Thoracic aorta (tissue), 2 donors: ENCODE data around the gene EBF4. TPM values are rescaled to one million over a fixed set of nuclear protein-coding genes. Genes with fewer than 3 reads are reported as not detected.

Source experiments
- ATAC-seq: fragments of 150-250 bp; one replicate; pipeline ENCODE4 v1.8.0; 2017; ENCODE audit warnings: low read depth; ENCODE audit not compliant: insufficient number of reproducible peaks, low FRiP score
- DNase-seq: peaks from one replicate; pipeline ENCODE4 v3.0.0-alpha.2; 2020; ENCODE audit warnings: low spot score
- H3K27ac ChIP-seq, 2 donors: fragments of 200-600 bp; sonication (generic); 1 replicate in 1 of 2; 2 replicates in 1 of 2; pipeline ENCODE4 v1.5.1; 2016; ENCODE audit warnings: mild to moderate bottlenecking in 2 of 2, moderate library complexity in 2 of 2
- H3K27me3 ChIP-seq: fragments of 200-600 bp; sonication (generic); replicated peaks from 2 replicates; pipeline ENCODE4 v1.6.0; 2016; ENCODE audit warnings: mild to moderate bottlenecking; ENCODE audit not compliant: insufficient read depth
- H3K36me3 ChIP-seq: fragments of 200-600 bp; sonication (generic); one replicate; pipeline ENCODE4 v1.5.1; 2016
- H3K4me1 ChIP-seq, 2 donors: fragments of 200-600 bp; sonication (generic); 1 replicate in 1 of 2; 2 replicates in 1 of 2; pipeline versions ENCODE4 v1.5.1 to v1.6.0; 2016; ENCODE audit warnings: low read depth in 2 of 2, mild to moderate bottlenecking in 1 of 2; ENCODE audit not compliant: control insufficient read depth in 1 of 2
- H3K4me3 ChIP-seq: fragments of 200-600 bp; sonication (generic); 2 replicates; pipeline ENCODE4 v1.5.1; 2016; ENCODE audit warnings: mild to moderate bottlenecking
- H3K9me3 ChIP-seq: fragments of 200-600 bp; sonication (generic); 2 replicates; pipeline ENCODE4 v1.5.1; 2016
- CTCF ChIP-seq: fragments of 200-600 bp; sonication (generic); IDR thresholded peaks from one replicate; pipeline ENCODE4 v1.5.1; 2019; ENCODE audit warnings: antibody characterized with exemption
- total RNA-seq, 2 donors: library from RNA; depleted of rRNA; stranded (reverse); fragments of >200 nt; gene quantifications; one replicate each; pipeline versions ENCODE4 v1.1.0 to v1.2.3, GENCODE V29; 2016

EBF4 gene
- total RNA-seq, 2 donors from 2014 or later: 14.1 to 16.6 TPM

DNA sequence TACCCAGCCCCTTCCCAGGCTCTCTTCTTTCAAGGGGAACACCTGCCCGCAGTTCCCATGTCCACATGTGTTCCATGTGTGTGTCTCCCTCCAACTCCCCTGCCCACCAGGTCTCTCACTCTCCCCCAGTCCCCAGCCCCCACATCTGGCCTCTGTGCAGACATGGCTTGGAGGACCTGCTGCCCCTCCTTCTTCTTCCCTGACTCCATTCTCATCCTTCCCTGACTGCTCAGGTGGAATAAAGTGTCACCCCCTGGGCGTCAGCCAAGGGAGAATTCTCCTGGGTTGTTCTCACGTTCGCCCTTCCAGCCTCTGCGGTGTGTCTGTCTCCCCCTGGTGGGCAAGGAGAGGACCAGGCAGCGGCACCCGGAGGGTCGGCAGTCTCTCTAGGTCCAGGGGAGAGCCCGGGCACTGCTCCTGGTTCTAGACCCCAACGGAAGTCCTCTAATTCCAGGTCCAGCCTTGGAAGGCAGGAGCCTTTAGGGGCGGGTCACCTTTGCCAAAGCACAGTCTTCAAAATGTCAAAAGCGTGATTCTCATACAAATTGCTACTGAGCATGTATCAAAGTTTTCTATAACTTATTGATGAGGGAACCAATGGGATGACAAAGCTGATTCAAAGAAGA, 50.5 kb downstream of the EBF4 start:
- no peaks in the 10 kb centered on the region for H3K27me3 ChIP-seq
- H3K27ac ChIP-seq: no peak overlapping the region
- DNase-seq (no peak), ATAC-seq (no peak)
- H3K4me1 ChIP-seq: no peaks in the 10 kb centered on the region
- H3K4me3 ChIP-seq: no peak overlapping the region
- H3K9me3 ChIP-seq: no peaks in the 10 kb centered on the region
- TF ChIP-seq CTCF: peak; percentile 56
- H3K36me3 ChIP-seq: no peaks in the 10 kb centered on the region

DNA sequence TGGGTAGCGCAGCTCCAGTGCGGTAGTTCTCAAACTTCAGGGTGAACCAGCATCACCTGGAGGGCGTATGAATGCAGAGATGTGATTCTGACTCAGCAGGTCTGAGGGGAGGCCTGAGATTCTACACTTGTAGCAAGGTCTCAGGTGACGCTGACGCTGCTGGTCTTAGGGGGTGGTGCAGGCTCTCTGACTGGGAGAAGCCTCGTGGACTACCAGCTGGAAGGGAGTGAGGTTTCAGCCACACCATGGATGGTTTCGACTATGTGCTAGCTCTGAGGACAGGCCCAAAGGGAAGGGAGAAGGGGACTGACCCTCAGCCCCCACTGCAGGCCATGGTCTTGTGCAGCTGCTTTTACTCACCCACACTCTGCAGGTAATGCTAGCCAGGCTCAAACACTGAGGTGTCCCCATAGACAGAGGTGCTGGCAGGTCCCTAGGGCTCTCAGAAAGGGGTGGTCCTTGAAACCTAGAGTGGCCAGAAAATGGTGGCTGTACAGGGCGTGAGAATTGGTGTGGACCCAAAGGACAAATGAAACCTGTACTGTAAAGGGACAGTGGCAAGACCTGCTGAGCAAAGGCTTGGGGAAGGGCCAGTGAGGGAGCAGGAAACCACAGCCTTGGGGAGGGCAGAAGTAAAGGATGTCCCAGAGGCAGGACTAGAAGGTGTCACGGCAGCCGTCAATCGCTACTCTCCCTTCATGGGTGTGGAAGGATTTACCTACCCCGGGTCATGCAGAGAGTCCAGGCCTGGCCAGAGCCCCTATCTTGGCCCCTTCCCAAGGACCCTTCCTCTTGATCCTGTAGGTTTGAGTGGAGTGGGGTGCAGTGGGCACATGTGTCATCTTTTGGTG, 52.7 kb downstream of the EBF4 start:
- no peaks in the 10 kb centered on the region for H3K9me3 ChIP-seq
- H3K4me1 ChIP-seq: peaks cover 0 to under 1% of the 10 kb centered on the region in 2 donors
- TF ChIP-seq CTCF: no peak
- DNase-seq (no peak), ATAC-seq (no peak)
- H3K27me3 ChIP-seq: no peaks in the 10 kb centered on the region
- no peak overlapping the region for H3K27ac ChIP-seq
- H3K36me3 ChIP-seq: no peaks in the 10 kb centered on the region
- no peak overlapping the region for H3K4me3 ChIP-seq

DNA sequence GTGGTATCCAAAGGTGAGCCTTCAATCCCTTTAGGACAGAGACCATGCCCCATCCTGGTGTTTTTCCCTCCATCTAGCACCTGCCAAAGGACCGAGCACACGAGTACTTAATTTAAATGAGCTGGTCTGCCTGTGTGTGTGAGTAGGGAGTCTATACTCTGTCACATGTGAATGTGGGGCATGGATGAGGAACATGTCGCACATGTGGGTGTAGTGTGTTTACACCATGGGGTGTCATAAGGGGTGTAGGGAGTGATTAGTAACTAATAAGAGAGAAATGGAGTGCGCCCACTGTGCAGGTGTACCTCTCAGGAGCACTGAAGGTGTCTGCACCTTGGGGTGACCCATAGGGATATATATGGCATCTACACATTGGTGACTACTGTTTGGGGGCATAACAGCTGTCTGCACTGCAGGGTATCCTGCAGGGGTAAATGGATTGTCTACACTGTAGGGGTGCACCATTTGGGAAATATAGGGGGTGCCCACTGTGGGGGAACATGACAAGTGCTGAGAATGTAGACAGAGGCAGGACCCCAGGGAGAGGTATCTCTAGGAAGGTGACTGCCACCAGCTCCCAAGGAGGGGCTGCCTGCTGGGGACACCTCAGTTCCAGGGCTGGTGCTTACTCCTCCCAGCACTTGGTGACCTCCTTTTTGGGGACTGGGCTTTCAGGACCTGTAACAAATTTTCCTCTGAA, 53.5 kb downstream of the EBF4 start:
- DNase-seq (no peak), ATAC-seq (no peak)
- H3K4me3 ChIP-seq: no peak overlapping the region
- H3K36me3 ChIP-seq: no peaks in the 10 kb centered on the region
- H3K27me3 ChIP-seq: no peaks in the 10 kb centered on the region
- H3K4me1 ChIP-seq: peaks cover 6 to 9% of the 10 kb centered on the region in 2 donors
- TF ChIP-seq CTCF: no peak
- no peak overlapping the region for H3K27ac ChIP-seq
- H3K9me3 ChIP-seq: no peaks in the 10 kb centered on the region

GRCh38 chr20:2746636-2747265, 54.2 kb downstream of the EBF4 start:
- Histone ChIP-seq H3K27me3 (no peaks in the 10 kb centered on the region), H3K9me3 (no peaks in the 10 kb centered on the region), H3K4me3 (no peak overlapping the region), H3K4me1 (peaks cover 11 to 16% of the 10 kb centered on the region in 2 donors), H3K27ac (no peak overlapping the region), H3K36me3 (no peaks in the 10 kb centered on the region)
- DNase-seq: no peak
- ATAC-seq: no peak
- no peak for TF ChIP-seq CTCF
